Natural killer cell (primary cell): ENCODE measurements around the gene ENTPD8. TPM values are rescaled to one million over a fixed set of nuclear protein-coding genes. Genes with fewer than 3 reads are reported as not detected.

Experiments used
- ATAC-seq, 3 donors: fragments of 150-1000 bp in 2 of 3; fragments of 200-7000 bp in 1 of 3; cut with Tn5 transposase; 1 replicate in 1 of 3; 2 replicates in 2 of 3; pipeline ENCODE4 v1.10.0; 2021; ENCODE audit warnings: mild to moderate bottlenecking in 2 of 3, moderate library complexity in 2 of 3
- DNase-seq, 2 donors: peaks; one replicate each; pipeline versions ENCODE4 v3.0.0 to v3.0.0-alpha.2; 2013 to 2021; ENCODE audit warnings: mixed read lengths in 1 of 2
- H3K27ac ChIP-seq: one replicate; pipeline ENCODE4 v1.5.1; 2013; ENCODE audit warnings: mild to moderate bottlenecking, low read length
- H3K27me3 ChIP-seq: one replicate; pipeline ENCODE4 v1.6.1; 2013; ENCODE audit warnings: low read length; ENCODE audit not compliant: control insufficient read depth, insufficient read depth
- H3K36me3 ChIP-seq: one replicate; pipeline ENCODE4 v1.6.1; 2013; ENCODE audit warnings: low read length; ENCODE audit not compliant: control insufficient read depth, insufficient read depth
- H3K4me1 ChIP-seq: one replicate; pipeline ENCODE4 v1.6.1; 2013; ENCODE audit warnings: low read length; ENCODE audit not compliant: control insufficient read depth, insufficient read depth
- H3K4me3 ChIP-seq: one replicate; pipeline ENCODE4 v1.5.1; 2013; ENCODE audit warnings: low read length
- H3K9me3 ChIP-seq: one replicate; pipeline ENCODE4 v1.6.1; 2013; ENCODE audit warnings: low read length; ENCODE audit not compliant: control insufficient read depth, insufficient read depth
- H3K27ac Mint-ChIP-seq, 2 donors: one replicate each; pipeline ENCODE4 v1.8.0; 2022; ENCODE audit warnings: mild to moderate bottlenecking in 2 of 2, mixed read lengths in 2 of 2, moderate library complexity in 1 of 2
- H3K27me3 Mint-ChIP-seq, 2 donors: one replicate each; pipeline ENCODE4 v1.8.0; 2022; ENCODE audit warnings: low read depth in 2 of 2, mixed read lengths in 2 of 2
- H3K36me3 Mint-ChIP-seq: one replicate; pipeline ENCODE4 v1.8.0; 2022; ENCODE audit warnings: mixed read lengths
- H3K4me1 Mint-ChIP-seq, 2 donors: one replicate each; pipeline ENCODE4 v1.8.0; 2022; ENCODE audit warnings: mixed read lengths in 2 of 2
- H3K4me3 Mint-ChIP-seq: one replicate; pipeline ENCODE4 v1.8.0; 2022; ENCODE audit warnings: mild to moderate bottlenecking, moderate library complexity, mixed read lengths
- H3K9me3 Mint-ChIP-seq, 2 donors: one replicate each; pipeline ENCODE4 v1.8.0; 2022; ENCODE audit warnings: mixed read lengths in 2 of 2
- CTCF ChIP-seq: fragments of 200-600 bp; IDR thresholded peaks from one replicate; pipeline ENCODE4 v1.8.0; 2022; ENCODE audit warnings: antibody characterized with exemption
- WGBS: methylation state at CpG from one replicate; pipeline ENCODE4 v1.1.7; 2013; ENCODE audit warnings: missing lambda C conversion rate; ENCODE audit not compliant: insufficient coverage; 5-methylcytosine and 5-hydroxymethylcytosine counted together
- intact Hi-C: fragments of 100-400 bp; cut with micrococcal nuclease; formaldehyde crosslinking; loops from one replicate; pipeline ENCODE4 v1.14.2; 2022
- total RNA-seq, 4 donors: library from RNA; stranded (reverse); fragments of 120-200 nt in 1 of 4; gene quantifications; one replicate each; pipeline versions ENCODE4 v1.2.3 to v1.2.4, GENCODE V29; 2013 to 2022

The ENTPD8 gene
- total RNA-seq, 3 donors from 2014 or later (not counting 1 experiment from before 2014, with no cell fraction given), result not detected

- TF ChIP-seq CTCF, result no peak
- no peak overlapping the region for H3K4me3 Mint-ChIP-seq
- no peaks in the 10 kb centered on the region for H3K36me3 Mint-ChIP-seq
- peaks cover 3% of the 10 kb centered on the region for H3K4me1 ChIP-seq
- ATAC-seq (no peak), DNase-seq (no peak)
- H3K9me3 Mint-ChIP-seq, result no peaks in the 10 kb centered on the region
- no peaks in the 10 kb centered on the region for H3K27me3 ChIP-seq
- no peak overlapping the region for H3K27ac ChIP-seq
- 93% methylated on average over 15 of the region's 15 CpGs for WGBS
- H3K27ac Mint-ChIP-seq, result no peak overlapping the region
- H3K27me3 Mint-ChIP-seq, result no peaks in the 10 kb centered on the region
- H3K36me3 ChIP-seq, result no peaks in the 10 kb centered on the region
- no peaks in the 10 kb centered on the region for H3K9me3 ChIP-seq
- intact Hi-C loops, result no loop called here
- H3K4me3 ChIP-seq, result no peak overlapping the region
- H3K4me1 Mint-ChIP-seq, result peaks cover 5 to 12% of the 10 kb centered on the region in 2 donors
Measured at GRCh38 chr9:137396227-137396626, 44.9 kb downstream of the ENTPD8 start.

DNA sequence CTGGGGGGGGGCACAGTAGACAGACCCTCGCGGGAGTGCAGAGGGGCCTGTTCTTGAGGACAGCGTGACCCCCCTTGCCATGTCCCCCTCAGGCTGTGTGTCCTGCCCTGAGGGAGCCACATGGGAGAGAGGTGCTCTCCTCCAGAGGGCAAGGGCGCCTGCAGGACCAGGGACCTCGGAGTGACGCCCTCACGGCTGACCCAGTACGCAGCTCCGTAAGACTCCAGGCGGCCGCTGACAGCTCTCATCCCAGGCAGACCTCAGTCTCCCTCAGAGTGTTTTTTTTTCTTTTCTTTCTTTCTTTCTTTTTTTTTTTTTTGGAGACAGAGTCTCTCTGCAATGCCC lies 45.5 kb downstream of the ENTPD8 start:
- H3K27ac Mint-ChIP-seq, result no peak overlapping the region
- Histone ChIP-seq H3K4me3 (no peak overlapping the region), H3K9me3 (no peaks in the 10 kb centered on the region), H3K4me1 (peaks cover 7% of the 10 kb centered on the region), H3K36me3 (no peaks in the 10 kb centered on the region), H3K27me3 (no peaks in the 10 kb centered on the region), H3K27ac (no peak overlapping the region)
- H3K4me1 Mint-ChIP-seq, result peaks cover 5 to 14% of the 10 kb centered on the region in 2 donors
- TF ChIP-seq CTCF, result no peak
- DNase-seq (no peak), ATAC-seq (no peak)
- WGBS, result 98% methylated on average over 11 of the region's 11 CpGs
- intact Hi-C loops, result no loop called here
- no peaks in the 10 kb centered on the region for H3K36me3 Mint-ChIP-seq
- no peaks in the 10 kb centered on the region for H3K9me3 Mint-ChIP-seq
- H3K4me3 Mint-ChIP-seq, result no peak overlapping the region
- H3K27me3 Mint-ChIP-seq, result no peaks in the 10 kb centered on the region

GRCh38 chr9:137394866-137395665 lies 46.1 kb downstream of the ENTPD8 start:
- Histone ChIP-seq H3K4me3 (no peak overlapping the region), H3K36me3 (no peaks in the 10 kb centered on the region), H3K4me1 (peaks cover 10% of the 10 kb centered on the region), H3K9me3 (no peaks in the 10 kb centered on the region), H3K27ac (no peak overlapping the region), H3K27me3 (no peaks in the 10 kb centered on the region)
- H3K4me3 Mint-ChIP-seq, result no peak overlapping the region
- no peak for DNase-seq
- intact Hi-C loops, result no loop called here
- H3K36me3 Mint-ChIP-seq, result no peaks in the 10 kb centered on the region
- H3K27ac Mint-ChIP-seq, result no peak overlapping the region
- no peaks in the 10 kb centered on the region for H3K9me3 Mint-ChIP-seq
- H3K4me1 Mint-ChIP-seq, result peaks cover 5 to 19% of the 10 kb centered on the region in 2 donors
- ATAC-seq, result no peak
- no peaks in the 10 kb centered on the region for H3K27me3 Mint-ChIP-seq
- WGBS, result 96% methylated on average over 33 of the region's 36 CpGs
- no peak for TF ChIP-seq CTCF
